HepG2 (cell line): ENCODE measurements around the gene GRB7. TPM values are rescaled to one million over a fixed set of nuclear protein-coding genes. Genes with fewer than 3 reads are reported as not detected.

ENCODE experiments used
- AKNA ChIP-seq: sonication (generic); formaldehyde crosslinking; IDR thresholded peaks from 2 replicates; pipeline ENCODE4 v1.4.0; 2020; ENCODE audit warnings: missing genetic modification reagents, borderline replicate concordance
- ATAD3A ChIP-seq: sonication (generic); formaldehyde crosslinking; IDR thresholded peaks from 2 replicates; pipeline ENCODE4 v1.4.0; 2020; ENCODE audit warnings: missing genetic modification reagents
- CEBPG ChIP-seq: IDR thresholded peaks from 2 replicates; pipeline ENCODE4 v1.6.1; 2016
- CHCHD3 ChIP-seq: sonication (generic); formaldehyde crosslinking; IDR thresholded peaks from 2 replicates; pipeline ENCODE4 v1.8.0; 2022; ENCODE audit warnings: mild to moderate bottlenecking, missing genetic modification reagents, moderate library complexity
- KMT2B ChIP-seq: IDR thresholded peaks from 2 replicates; pipeline ENCODE4 v1.6.1; 2016; ENCODE audit warnings: missing genetic modification reagents, missing compliant biosample characterization
- MAFK ChIP-seq, 2 experiments: IDR thresholded peaks in 1 of 2; conservative IDR thresholded peaks in 1 of 2; 2 replicates each; pipeline ENCODE4 v1.6.1; 2011; ENCODE audit warnings: improper control_type of control experiment in 2 of 2, low read length in 2 of 2
- PTBP1 ChIP-seq: fragments of 200-400 bp; formaldehyde crosslinking; IDR thresholded peaks from 2 replicates; pipeline ENCODE4 v1.6.1; 2018; ENCODE audit warnings: low read length, low read depth; ENCODE audit not compliant: poor library complexity, severe bottlenecking
- RBFOX2 ChIP-seq: fragments of 200-400 bp; formaldehyde crosslinking; IDR thresholded peaks from 2 replicates; pipeline ENCODE4 v1.6.1; 2017; ENCODE audit warnings: low read depth, mild to moderate bottlenecking, low read length
- RNF219 ChIP-seq: sonication (generic); formaldehyde crosslinking; IDR thresholded peaks from 2 replicates; pipeline ENCODE4 v1.5.0; 2020; ENCODE audit warnings: mild to moderate bottlenecking, missing genetic modification reagents
- SATB2 ChIP-seq: sonication (generic); formaldehyde crosslinking; IDR thresholded peaks from 2 replicates; pipeline ENCODE4 v1.5.0; 2020; ENCODE audit warnings: missing genetic modification reagents
- SMAD1 ChIP-seq: sonication (generic); formaldehyde crosslinking; IDR thresholded peaks from 2 replicates; pipeline ENCODE4 v1.4.0; 2020; ENCODE audit warnings: missing genetic modification reagents, low read depth, mild to moderate bottlenecking, borderline replicate concordance
- STAG1 ChIP-seq: sonication (generic); formaldehyde crosslinking; IDR thresholded peaks from 2 replicates; pipeline ENCODE4 v1.4.0; 2020; ENCODE audit warnings: missing genetic modification reagents
- ZBTB25 ChIP-seq: IDR thresholded peaks from 2 replicates; pipeline ENCODE4 v1.6.1; 2018; ENCODE audit warnings: missing genetic modification reagents
- ZNF251 ChIP-seq: sonication (generic); formaldehyde crosslinking; IDR thresholded peaks from 2 replicates; pipeline ENCODE4 v1.9.0; 2021; ENCODE audit warnings: mild to moderate bottlenecking, missing genetic modification reagents
- ZNF510 ChIP-seq: sonication (generic); formaldehyde crosslinking; IDR thresholded peaks from 2 replicates; pipeline ENCODE4 v1.4.0; 2020; ENCODE audit warnings: low read depth, mild to moderate bottlenecking, missing genetic modification reagents
- ZNF770 ChIP-seq: sonication (generic); formaldehyde crosslinking; IDR thresholded peaks from 2 replicates; pipeline ENCODE4 v1.5.0; 2020; ENCODE audit warnings: mild to moderate bottlenecking, missing genetic modification reagents
- polyA plus RNA-seq, 8 experiments: library from polyadenylated mRNA; depleted of rRNA in 3 of 8; stranded (reverse) in 7 of 8; unstranded in 1 of 8; fragments of >200 nt; fragmentation: Illumina TruSeq in 4 of 8; extraction: Trizol in 4 of 8; gene quantifications; 2 replicates each; pipeline versions ENCODE4 v1.2.1 to v1.2.3, GENCODE V29; 2011 to 2016; ENCODE audit warnings: low read depth in 4 of 8, missing spikeins in 1 of 8, mixed read lengths in 1 of 8; ENCODE audit not compliant: insufficient read depth in 1 of 8
- total RNA-seq, 5 experiments: library from RNA; depleted of rRNA; stranded (reverse); fragments of >200 nt; fragmentation: Illumina TruSeq; extraction: Trizol; gene quantifications; 2 replicates each; pipeline ENCODE4 v1.2.3, GENCODE V29; 2016; ENCODE audit warnings: low read depth in 1 of 5

GRB7 gene
- total and polyA plus RNA-seq, 2 of the 13 experiments (the other 11 are each of a cell fraction or from before 2014, with no cell fraction given), result 60.2 to 77.7 TPM

- TF ChIP-seq ZNF770 (CRISPR knock-in tag), result 0 out of 2 replicates have a peak, but pooled peaks have one; percentile 47
- no peak for TF ChIP-seq MAFK (conservative IDR thresholded peaks at IDR 0.05 in 1 of 2, IDR thresholded peaks at IDR 0.05 in 1 of 2; ENCODE audit: low read length in 2 of 2)
- TF ChIP-seq ZNF251 (CRISPR knock-in tag), result no peak
- TF ChIP-seq ZBTB25, result no peak
- TF ChIP-seq CHCHD3 (CRISPR knock-in tag), result no peak
- no peak for TF ChIP-seq SATB2 (CRISPR knock-in tag)
- no peak for TF ChIP-seq PTBP1
- no peak for TF ChIP-seq STAG1
- no peak for TF ChIP-seq AKNA (CRISPR knock-in tag)
- no peak for TF ChIP-seq KMT2B
- no peak for TF ChIP-seq RNF219
- no peak for TF ChIP-seq SMAD1 (CRISPR knock-in tag)
- no peak; the same call in 1 of the 2 replicates for TF ChIP-seq ZNF510 (CRISPR knock-in tag)
- TF ChIP-seq CEBPG (CRISPR knock-in tag), result peak; percentile 70
- no peak for TF ChIP-seq RBFOX2
- no peak for TF ChIP-seq ATAD3A (CRISPR knock-in tag)
These were observed 34.5 kb upstream of the GRB7 start (continued) for GRCh38 chr17:39702901-39703893.
